GM19193 (cell line): ENCODE measurements around the gene GOSR2.

Source experiments
- POLR2A ChIP-seq: IDR thresholded peaks from 4 replicates; pipeline ENCODE4 v1.6.1; 2011; ENCODE audit not compliant: insufficient read depth, insufficient read length; ENCODE audit errors: extremely low read depth

Gene GOSR2

GRCh38 chr17:46886310-46886663 lies 36.7 kb upstream of the GOSR2 start:
- TF ChIP-seq POLR2A = no peak

- TF ChIP-seq POLR2A = no peak
These were observed 35.2 kb upstream of the GOSR2 start for GRCh38 chr17:46887717-46888116.

DNA sequence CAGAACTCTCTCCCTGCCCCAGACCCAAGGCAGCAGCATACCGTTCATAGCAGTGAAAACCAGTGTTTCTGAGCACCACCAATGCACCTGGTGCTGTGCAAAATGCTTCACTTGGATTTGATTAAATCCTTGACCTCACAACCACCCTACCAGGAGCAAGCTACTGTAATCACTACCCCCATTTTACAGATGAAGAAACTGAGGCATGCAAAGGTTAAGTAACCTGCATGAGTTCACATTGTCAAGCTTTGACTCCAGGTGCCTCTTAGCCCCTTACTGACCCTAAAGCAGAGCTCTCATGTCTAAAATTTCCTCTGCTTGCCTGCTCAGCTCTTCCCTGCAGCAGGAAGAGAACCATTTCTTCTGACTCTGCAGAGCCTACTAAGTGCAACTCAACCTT lies 34.2 kb upstream of the GOSR2 start:
- TF ChIP-seq POLR2A = no peak

DNA sequence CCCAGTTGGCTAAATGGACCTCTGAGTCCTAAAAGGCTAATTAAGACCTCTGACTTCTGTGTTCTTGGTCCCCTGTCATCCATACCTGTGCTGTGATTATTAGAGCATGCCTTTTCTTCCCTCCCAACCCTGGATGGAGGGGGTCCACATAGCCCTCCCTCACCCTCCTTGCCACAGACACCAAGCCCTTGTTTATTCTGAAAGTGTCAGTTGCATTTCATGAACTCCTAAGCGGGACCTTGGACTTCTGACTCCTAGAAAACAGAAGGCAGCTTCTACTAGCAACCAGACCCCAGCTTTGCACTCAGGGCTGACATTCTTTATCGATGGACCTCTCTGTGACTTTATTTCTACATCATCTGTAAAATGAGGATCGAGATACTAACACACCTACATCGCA lies 33.4 kb upstream of the GOSR2 start:
- no peak for TF ChIP-seq POLR2A

- no peak for TF ChIP-seq POLR2A
These were observed 32.9 kb upstream of the GOSR2 start for GRCh38 chr17:46889992-46890564.

- TF ChIP-seq POLR2A = no peak
These were observed 32.3 kb upstream of the GOSR2 start for GRCh38 chr17:46890638-46891037.

- no peak for TF ChIP-seq POLR2A
These were observed 30.7 kb upstream of the GOSR2 start for GRCh38 chr17:46892192-46892703.

DNA sequence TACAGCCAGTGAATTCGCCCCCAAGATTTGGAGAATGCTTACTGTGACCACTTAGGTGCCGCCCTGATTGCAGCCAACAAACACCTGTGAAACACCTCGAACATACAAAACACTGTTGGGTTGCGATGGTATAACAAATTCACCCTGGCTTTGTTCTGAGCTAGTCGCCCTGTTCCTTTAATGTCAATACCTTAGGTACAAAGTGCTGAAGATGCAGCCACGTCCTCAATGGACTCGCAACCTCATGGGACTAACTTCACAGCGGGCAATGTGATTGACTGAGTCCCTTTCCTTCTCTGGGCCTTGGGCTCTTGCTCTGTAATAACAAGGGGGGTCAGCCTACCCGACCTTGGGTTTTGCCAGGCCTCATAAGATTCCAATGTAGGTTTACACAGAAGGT lies 28.9 kb upstream of the GOSR2 start:
- no peak for TF ChIP-seq POLR2A

- no peak for TF ChIP-seq POLR2A
These were observed 28.3 kb upstream of the GOSR2 start for GRCh38 chr17:46894476-46895151.

GRCh38 chr17:46895171-46895570 lies 27.8 kb upstream of the GOSR2 start:
- no peak for TF ChIP-seq POLR2A

- no peak for TF ChIP-seq POLR2A
These were observed 26.0 kb upstream of the GOSR2 start for GRCh38 chr17:46896991-46897390.

GRCh38 chr17:46898364-46898763 lies 24.6 kb upstream of the GOSR2 start:
- TF ChIP-seq POLR2A = no peak

DNA sequence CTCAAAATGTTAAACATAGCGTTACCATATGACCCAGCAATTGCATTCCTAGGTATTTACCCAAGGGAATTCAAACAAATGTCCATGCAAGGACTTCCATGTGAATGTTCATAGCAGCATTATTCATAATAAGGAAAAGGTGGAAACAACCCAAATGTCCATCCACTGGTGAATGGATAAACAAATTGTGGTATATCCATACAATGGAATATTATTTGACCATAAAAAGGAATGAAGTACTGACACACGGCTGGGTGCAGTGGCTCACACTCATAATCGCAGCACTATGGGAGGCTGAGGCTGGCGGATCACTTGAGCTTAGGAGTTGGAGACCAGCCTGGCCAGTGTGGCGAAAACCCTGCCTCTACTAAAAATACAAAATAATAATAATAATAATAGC lies 24.1 kb upstream of the GOSR2 start:
- TF ChIP-seq POLR2A = no peak

DNA sequence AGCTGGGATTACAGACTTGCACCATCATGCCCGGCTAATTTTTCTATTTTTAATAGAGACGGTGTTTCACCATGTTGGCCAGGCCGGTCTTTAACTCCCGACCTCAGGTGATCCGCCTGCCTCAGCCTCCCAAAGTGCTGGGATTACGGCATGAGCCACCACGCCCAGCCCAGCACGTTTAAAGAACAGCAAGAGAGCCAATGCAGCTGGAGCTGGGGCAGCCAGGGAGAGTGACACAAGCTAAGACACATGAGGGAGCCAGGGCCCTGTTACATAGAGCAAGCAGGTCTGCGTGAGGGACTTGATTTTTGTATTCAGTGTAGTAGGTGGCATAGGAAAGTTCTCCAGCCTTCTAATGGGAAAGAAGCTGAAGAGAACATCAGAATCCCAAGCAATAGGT lies 21.7 kb upstream of the GOSR2 start:
- TF ChIP-seq POLR2A = no peak

DNA sequence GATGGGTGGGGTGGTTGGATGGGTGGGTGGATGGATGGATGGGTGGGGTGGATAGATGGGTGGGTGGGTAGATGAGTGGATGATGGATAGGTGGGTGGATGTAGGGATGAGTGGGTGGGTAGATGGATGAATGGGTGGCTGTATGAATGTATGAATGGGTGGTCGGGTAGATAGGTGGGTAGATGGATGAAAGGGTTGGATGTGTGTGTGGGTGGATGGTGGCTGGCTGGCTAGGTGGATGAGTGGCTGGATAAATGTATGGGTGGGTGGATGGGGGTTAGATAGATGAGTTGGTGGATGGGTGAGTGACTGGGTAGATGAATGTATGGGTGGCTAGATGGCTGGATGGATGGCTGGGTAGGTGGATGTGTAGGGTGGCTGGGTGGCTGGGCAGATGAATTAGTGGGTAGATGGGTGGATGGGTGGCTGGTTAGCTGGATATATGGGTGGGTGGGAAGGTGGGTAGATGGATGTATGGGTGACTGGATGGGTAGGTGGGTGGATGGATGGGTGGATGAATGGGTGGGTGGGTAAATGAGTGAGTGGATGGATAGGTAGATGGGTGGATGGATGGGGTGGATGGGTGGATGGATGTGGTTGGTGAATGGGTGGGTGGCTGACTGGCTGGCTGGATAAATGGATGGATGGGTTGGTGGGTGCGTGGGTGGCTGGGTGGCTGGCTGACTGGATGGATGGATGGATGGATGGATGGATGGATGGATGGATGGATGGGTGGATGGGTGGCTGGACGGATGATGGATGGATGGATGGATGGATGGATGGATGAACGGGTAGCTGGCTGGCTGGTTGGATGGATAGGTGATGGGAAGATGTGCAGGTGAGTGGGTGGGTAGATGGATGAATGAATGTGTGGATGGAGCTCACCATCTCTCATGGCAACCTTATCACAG lies 18.9 kb upstream of the GOSR2 start:
- TF ChIP-seq POLR2A = no peak
